ENCODE measurements around the gene TIGD7. TPM values are rescaled to one million over a fixed set of nuclear protein-coding genes. Genes with fewer than 3 reads are reported as not detected.

The TIGD7 gene
- total and polyA plus RNA-seq, 2 of the 8 experiments (the other 6 are each of a cell fraction or from before 2014, with no cell fraction given), result 3.0 to 8.9 TPM

GRCh38 chr16:3262517-3262916 lies 42.7 kb downstream of the TIGD7 start:
- no peak for DNase-seq (ENCODE audit: low read depth in 1 of 2, low spot score in 2 of 2)

More at GRCh38 chr16:3262517-3262916, 42.7 kb downstream of the TIGD7 start:
- no peaks in the 10 kb centered on the region; the same call in 1 of the 2 replicates for H3K23me2 ChIP-seq (ENCODE audit: low read depth, low read length)
- no peak overlapping the region for H3K14ac ChIP-seq (ENCODE audit: insufficient read length)
- H3K79me1 ChIP-seq (ENCODE audit: low read depth, low read length), result no peaks in the 10 kb centered on the region
- CTCF ChIA-PET (ENCODE audit: partially characterized antibody), result no interaction called here
- no peak for FAIRE-seq
- no peaks in the 10 kb centered on the region for H3K27me3 ChIP-seq (replicated peaks in 1 of 4; ENCODE audit: control insufficient read depth in 3 of 4, extremely low read depth in 1 of 4, insufficient read depth in 3 of 4, low read length in 3 of 4)
- H2AFZ ChIP-seq (ENCODE audit: low read length), result no peak overlapping the region
- no peak overlapping the region for H2BK120ac ChIP-seq (replicated peaks; ENCODE audit: low read depth, low read length)
- no peaks in the 10 kb centered on the region for H3K79me2 ChIP-seq (ENCODE audit: control insufficient read depth in 1 of 2, insufficient read depth in 2 of 2, low read length in 2 of 2)
- H3K9ac ChIP-seq (replicated peaks in 1 of 4; ENCODE audit: extremely low read depth in 1 of 4, low read depth in 3 of 4, low read length in 3 of 4), result no peak overlapping the region
- H4K5ac ChIP-seq (ENCODE audit: insufficient read length, low read depth, low read length), result no peak overlapping the region
- H3K4me2 ChIP-seq (ENCODE audit: insufficient read depth in 1 of 2, low read depth in 2 of 2, low read length in 2 of 2), result no peak overlapping the region
- no peak overlapping the region for H2BK5ac ChIP-seq (ENCODE audit: low read depth, low read length)
- no peak overlapping the region for H4K91ac ChIP-seq (replicated peaks; ENCODE audit: insufficient read length, low read length)
- H2BK20ac ChIP-seq (ENCODE audit: low read length), result no peak overlapping the region
- no peak overlapping the region for H3K27ac ChIP-seq (ENCODE audit: low read depth, low read length)
- H3K23ac ChIP-seq (ENCODE audit: insufficient read length), result no peak overlapping the region
- H3K4me1 ChIP-seq (replicated peaks in 1 of 4; ENCODE audit: control insufficient read depth in 3 of 4, insufficient read depth in 4 of 4, low read length in 3 of 4), result no peaks in the 10 kb centered on the region
- 97% methylated on average over 4 of the region's 4 CpGs; no CpG with 5 or more reads in 1 of the 2 experiments for WGBS, 2 experiments (ENCODE audit: extremely low coverage in 1 of 2, insufficient coverage in 1 of 2, insufficient read length in 1 of 2, insufficient replicate concordance in 2 of 2, low coverage in 1 of 2, low lambda C conversion rate in 2 of 2, missing lambda C conversion rate in 1 of 2)
- H4K8ac ChIP-seq (ENCODE audit: extremely low read depth, insufficient read depth, low read length), result no peak overlapping the region
- TF ChIP-seq FOSL1 (IDR thresholded peaks at IDR 0.05; ENCODE audit: insufficient read depth, low read depth, low read length), result no peak
- TF ChIP-seq SP1 (IDR thresholded peaks at IDR 0.05; ENCODE audit: low read depth, low read length), result no peak
- TF ChIP-seq MAFK (IDR thresholded peaks at IDR 0.05; ENCODE audit: low read depth, low read length), result no peak
- no peak for TF ChIP-seq BACH1 (IDR thresholded peaks at IDR 0.05; ENCODE audit: low read length)
- TF ChIP-seq USF2 (IDR thresholded peaks at IDR 0.05; ENCODE audit: low read length), result no peak
- TF ChIP-seq EZH2 (IDR thresholded peaks at IDR 0.05; ENCODE audit: low read depth, low read length, severe bottlenecking), result no peak
- no peak for TF ChIP-seq BRCA1 (IDR thresholded peaks at IDR 0.05; ENCODE audit: low read depth, low read length)
- POLR2A ChIA-PET (ENCODE audit: partially characterized antibody), result interaction anchor here (1.0 to 6.3 kb wide), 2 partner anchors 21 to 28 kb away, joined by 4 to 53 read pairs; partner anchors contain the start of gene ZNF263
- H2BK12ac ChIP-seq (ENCODE audit: low read depth, low read length), result no peak overlapping the region
- peaks cover 3 to 5% of the 10 kb centered on the region in 2 experiments; a peak in 3 of 4 replicates for H3K9me3 ChIP-seq (ENCODE audit: insufficient read depth in 2 of 2, low read depth in 1 of 2, low read length in 1 of 2)
- no peaks in the 10 kb centered on the region for H3K36me3 ChIP-seq (ENCODE audit: control insufficient read depth in 2 of 4, insufficient read depth in 4 of 4, low read length in 3 of 4)
- H3K4me3 ChIP-seq (ENCODE audit: extremely low read depth in 1 of 4, insufficient read depth in 2 of 4, low read depth in 3 of 4, low read length in 4 of 4), result no peak overlapping the region
- H3K4ac ChIP-seq (replicated peaks; ENCODE audit: insufficient read length, low read depth, low read length), result no peak overlapping the region
- no peak overlapping the region for H3K18ac ChIP-seq (ENCODE audit: extremely low read depth, low read length)
- H4K20me1 ChIP-seq (replicated peaks in 1 of 2; ENCODE audit: control insufficient read depth in 1 of 2, insufficient read depth in 2 of 2, low read length in 2 of 2), result no peaks in the 10 kb centered on the region
- H2AK5ac ChIP-seq (ENCODE audit: low read depth, low read length), result no peak overlapping the region
- no peak overlapping the region for H2BK15ac ChIP-seq (ENCODE audit: low read length)
- H3K56ac ChIP-seq (replicated peaks; ENCODE audit: insufficient read length, low read depth, low read length), result no peak overlapping the region
